Measurements from ENCODE around the gene CCDC51.
"Not testable (repeated sequence)": the region's sequence is repeated elsewhere in the genome, so short reads cannot be mapped to it uniquely, and the experiment has no call there.

The CCDC51 gene

GRCh38 chr3:48406443-48407431, 33.2 kb downstream of the CCDC51 start:
- no peak for DNase-seq (ENCODE audit: low read depth in 2 of 2)

- DNase-seq (ENCODE audit: low read depth in 2 of 2), result no peak
Measured at GRCh38 chr3:48405971-48406370, 33.9 kb downstream of the CCDC51 start.

DNA sequence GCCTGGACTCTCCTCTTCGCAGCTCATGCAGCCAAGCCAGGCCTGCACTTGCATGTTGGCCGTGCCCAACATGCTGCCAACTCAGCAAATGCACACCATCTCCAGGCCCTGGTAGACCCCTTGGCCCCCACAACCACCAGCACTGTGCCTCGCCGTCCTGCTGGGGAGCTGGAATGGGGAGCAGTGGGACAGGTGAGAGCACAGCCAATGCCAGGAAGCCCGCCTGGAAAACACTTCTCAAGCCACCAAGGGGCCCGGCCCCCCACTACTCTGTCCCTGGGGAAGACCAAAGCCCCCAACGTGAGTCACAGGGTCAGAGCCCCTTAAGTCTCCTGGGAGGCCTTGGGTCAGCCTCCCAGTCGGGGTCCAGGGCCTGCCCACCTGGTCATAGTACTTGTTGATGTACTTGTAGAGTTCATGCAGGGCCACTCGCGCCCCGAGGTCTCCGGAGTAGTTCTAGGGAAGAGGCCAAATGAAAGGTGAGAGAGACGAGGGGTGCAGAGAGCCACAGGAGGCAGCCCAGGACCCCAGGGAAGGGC, 34.5 kb downstream of the CCDC51 start:
- DNase-seq (ENCODE audit: low read depth in 2 of 2), result no peak

DNA sequence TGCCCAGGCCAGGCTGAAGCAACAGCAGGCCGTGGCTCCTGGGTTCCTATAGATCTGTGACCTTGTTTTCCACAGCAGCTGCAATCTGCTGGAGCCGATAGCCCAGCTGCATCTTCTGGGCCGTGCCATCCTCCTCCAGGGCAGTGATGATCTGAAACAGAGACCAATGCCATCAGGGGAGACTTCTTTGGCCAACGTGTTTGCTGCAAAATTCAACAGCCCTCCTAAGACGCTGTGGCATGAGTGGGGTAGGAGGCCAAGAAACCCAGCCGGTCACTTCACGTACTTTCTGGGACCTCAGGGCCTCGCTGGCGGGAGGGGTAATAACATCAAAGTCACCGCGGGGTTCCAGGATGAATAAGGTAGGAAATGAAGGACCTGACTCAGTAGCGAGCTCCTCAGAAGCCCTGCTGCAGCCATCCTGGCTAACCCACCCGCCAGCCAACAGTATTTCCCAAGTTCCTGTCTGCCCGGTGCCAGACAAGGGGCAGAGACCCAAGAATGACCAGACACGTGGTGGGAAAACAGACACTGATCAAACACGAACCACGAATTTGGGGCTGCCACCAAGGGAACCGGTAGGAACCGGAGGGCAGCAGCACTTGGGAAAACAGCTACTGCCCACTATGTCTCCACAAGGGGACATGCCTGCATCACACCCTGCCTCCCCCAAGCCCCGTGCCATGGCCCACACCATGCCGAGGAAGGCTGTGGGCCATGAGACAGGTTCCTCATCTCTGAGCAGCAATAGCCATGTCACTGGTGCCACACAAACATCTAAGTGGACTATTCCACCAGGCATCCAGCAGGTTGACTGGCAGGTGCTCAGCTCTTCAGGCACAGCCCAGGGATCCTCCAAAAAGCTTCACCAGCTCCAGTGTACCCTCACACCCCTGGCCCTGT, 35.2 kb downstream of the CCDC51 start:
- no peak for DNase-seq (ENCODE audit: low read depth in 2 of 2)

DNA sequence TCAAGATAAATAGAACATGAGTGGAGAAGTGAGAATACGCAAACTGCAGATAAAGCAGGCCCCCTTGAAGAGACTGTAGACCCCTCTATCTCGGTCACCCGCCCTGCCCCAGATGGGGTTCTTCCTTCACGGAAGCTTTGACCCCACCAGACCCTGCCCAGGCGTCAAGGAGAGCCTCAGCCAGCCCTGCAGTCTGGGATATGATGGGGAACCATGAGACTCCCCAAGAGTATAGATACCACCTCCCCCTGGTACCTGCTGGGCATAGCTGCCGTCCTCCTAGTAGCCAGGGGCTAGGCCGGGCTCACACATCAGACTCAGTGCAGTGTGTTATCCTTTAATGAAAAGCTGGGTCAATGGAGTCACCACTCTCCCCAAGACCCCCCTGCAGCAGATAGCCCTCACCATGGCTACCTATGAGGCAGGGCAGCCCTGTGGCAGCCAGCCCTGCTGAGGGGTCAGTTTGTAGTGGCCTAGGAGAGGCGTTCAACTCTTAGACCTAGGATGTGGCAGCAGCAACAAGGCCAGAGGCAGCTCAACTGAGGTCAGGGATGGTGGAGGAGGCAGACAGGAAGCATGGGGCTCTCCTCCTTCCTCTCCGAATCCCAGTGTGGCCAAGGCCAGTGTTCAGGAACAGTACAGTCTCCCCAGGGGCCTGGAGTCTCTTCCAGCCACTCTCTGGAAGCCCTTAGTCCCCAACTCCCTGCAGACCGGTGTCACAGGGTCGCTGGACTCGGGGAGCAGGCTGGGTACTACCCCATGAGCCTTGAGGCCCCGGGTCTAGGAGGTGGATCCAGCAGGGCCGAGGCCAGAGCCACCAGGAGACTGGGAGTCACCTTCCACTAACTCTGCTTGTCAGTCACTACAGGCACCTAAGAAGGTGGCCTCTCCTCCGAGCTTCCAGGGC, 36.1 kb downstream of the CCDC51 start:
- no peak for DNase-seq (ENCODE audit: low read depth in 2 of 2)

DNA sequence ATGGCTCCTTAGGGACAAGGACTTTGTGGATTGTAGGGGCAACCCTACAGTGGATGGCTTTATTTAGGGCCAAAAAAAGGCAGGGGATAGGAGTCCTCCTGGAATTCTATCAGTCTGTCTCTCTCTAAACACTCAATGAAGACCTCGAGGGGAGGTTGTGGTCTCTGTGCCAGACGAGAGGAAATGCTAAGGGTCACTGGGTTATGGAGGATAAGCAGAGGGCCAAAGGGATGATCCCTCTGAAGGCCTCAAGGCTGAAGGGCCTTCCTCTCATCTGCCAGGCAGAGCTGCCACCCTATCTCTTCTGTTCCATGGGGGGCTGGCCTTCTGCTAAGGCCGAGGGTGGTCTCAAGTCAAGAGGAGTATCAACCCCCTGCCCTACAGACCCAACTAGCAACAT, 37.0 kb downstream of the CCDC51 start:
- no peak for DNase-seq (ENCODE audit: low read depth in 2 of 2)

DNA sequence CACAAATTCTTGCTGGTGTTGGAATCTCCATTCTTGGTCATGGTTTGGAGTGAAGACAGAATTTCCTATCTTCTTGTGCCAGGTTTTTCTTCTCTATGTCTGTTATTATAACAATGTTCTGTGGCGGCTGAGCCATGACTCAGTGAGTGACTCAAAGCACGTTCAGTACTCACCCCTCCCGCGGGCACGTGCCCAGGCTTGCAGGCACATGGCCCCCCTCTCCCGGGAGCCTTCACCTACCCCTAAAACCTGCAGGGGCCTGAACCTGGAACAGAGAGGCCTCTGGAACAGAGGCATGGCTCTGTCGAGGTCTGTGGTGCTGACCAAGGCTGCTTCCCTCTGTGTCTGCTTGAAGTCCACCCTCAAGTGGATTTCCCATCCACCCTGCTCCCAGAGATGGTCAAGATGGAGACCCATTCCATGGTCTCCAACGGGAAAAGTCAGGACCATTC, 37.6 kb downstream of the CCDC51 start:
- DNase-seq (ENCODE audit: low read depth in 2 of 2), result no peak

GRCh38 chr3:48401434-48401901, 38.5 kb downstream of the CCDC51 start:
- not testable (repeated sequence) for DNase-seq (ENCODE audit: low read depth in 2 of 2)

- peak; percentile 24 to 26 for DNase-seq (ENCODE audit: low read depth in 2 of 2)
Measured at GRCh38 chr3:48400824-48401433, 39.0 kb downstream of the CCDC51 start.

- DNase-seq (ENCODE audit: low read depth in 2 of 2), result no peak
Measured at GRCh38 chr3:48399387-48400172, 40.3 kb downstream of the CCDC51 start.

DNA sequence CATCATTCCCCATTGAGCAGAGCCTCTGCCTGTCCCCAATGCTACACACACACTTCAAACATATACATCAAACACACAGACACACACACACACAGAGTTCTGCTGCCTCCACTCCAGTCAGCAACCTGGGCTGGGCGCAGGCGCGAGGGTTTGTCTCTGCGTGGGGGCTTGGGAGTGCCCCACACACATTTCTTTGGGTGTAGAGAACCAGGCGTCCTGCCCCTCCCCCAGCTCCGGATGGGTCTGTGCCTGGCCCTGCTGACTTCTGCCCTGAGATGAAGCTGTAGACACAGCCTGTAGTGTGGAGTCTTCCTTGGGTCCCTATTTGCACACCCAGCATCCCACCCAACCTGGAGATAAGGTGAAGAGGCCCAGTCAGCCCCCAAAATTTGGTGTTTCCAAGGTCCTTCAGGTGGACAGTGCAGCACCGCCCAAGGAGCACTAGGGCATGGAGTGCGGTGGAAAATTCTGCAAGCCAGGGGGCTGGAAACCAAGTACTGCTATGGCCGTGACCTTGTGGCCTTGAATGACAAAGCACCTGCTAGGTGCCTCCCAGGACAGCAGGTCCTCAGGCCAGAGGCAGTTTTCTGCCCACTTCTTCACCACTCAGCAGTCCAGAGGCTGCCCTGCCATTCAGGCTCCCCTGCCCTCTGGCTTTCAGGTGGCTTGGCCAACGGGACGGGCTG, 41.1 kb downstream of the CCDC51 start:
- no peak for DNase-seq (ENCODE audit: low read depth in 2 of 2)

DNA sequence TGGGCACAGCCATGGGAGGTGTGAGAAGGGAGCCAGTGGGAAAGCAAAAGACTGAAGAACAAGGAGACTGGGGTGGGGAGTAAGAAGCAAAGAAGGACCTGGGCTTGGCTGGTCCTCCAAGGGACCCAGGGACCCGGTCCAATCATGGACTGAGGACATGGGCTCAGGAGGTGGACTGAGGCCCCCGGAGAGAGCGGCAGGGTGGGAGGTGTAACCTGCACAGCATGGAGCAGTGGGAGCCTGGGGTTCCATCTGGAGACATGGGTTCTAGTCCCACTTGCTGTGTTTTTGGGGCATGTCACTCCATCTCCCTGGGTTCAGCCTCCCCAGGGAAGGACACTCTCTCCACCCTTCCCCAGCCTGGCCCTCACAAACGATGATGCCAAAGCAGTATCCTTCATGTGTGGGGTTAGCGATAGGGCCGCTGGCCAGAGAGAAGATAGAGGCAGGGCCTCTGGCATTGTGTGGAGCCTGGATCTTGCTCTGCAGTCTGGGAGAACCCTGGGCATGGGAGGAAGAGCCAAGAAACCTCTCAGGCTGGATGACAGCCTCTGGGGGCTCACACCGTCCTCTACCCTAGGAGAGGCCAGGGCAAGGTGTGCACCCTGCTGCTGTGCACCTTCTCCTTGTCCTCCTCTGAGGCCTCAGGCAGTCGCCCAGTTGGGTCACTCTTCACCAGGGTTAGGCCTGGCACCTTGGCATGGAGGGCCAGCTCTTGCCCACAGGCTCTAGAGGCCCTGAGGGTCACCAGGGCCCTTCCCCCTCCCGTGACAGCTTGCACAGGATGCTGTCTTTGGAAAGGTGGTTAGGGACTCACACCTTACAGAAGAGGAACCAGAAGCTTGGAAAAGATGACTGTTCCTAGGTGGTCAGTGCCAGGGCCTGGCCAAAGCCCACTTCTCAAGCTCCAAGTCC, 41.9 kb downstream of the CCDC51 start:
- DNase-seq (ENCODE audit: low read depth in 2 of 2), result no peak

DNA sequence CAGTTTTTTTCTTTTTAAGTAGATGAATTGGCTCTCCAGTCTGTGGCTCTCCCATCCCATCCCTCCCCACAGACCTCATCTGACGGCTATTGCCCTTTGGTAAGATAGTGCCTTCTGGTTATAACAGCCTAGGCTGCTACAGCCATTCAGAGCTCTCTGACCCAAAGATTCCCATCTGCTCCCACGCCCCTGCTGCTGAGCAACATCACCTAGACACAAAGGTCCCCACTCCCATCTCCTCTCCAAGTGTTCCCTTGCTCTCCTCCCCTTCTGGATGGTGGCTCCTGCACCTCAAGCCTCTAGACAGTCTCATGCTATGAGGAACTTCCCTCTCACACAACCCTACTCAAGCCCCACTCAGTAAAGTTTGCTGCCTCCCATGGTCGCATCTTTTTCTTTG, 44.2 kb downstream of the CCDC51 start:
- DNase-seq (ENCODE audit: low read depth in 2 of 2), result no peak

DNA sequence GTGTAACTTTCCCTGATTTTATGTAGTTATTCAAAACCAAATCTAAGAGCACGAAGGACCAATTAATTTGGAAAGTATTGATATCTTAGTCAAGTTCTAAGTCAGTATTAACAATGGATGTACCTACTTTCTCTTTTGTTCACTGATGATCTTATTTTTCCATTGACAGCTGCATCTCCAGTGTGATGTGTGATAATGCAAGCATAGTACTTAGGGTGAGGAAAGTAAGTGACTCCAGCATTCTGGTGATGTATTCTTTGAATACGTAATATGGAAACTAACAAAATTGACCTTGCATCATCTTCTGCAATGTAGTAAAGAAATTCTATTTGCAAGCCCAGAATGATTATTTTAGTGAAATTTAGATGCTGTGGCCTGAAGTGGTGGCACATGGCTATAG, 45.5 kb downstream of the CCDC51 start:
- DNase-seq (ENCODE audit: low read depth in 2 of 2), result no peak

DNA sequence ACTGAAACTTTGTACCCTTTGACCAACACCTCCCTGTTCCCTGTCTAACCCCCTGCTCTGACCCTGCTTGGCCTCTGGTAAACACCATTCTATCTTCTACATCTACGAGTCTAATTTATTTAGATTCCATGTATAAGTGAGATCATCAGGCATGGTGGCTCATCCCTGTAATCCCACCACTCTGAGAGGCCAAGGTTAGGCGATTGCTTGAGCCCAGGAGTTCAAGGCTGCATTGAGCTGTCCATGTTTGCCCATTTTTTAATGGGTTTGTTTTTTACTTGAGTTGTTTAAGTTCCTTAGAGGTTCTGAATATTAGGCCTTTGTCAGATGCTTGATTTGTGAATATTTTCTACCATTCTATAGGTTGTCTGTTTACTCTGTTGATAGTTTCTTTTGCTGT, 51.0 kb downstream of the CCDC51 start:
- no peak for DNase-seq (ENCODE audit: low read depth in 2 of 2)

DNA sequence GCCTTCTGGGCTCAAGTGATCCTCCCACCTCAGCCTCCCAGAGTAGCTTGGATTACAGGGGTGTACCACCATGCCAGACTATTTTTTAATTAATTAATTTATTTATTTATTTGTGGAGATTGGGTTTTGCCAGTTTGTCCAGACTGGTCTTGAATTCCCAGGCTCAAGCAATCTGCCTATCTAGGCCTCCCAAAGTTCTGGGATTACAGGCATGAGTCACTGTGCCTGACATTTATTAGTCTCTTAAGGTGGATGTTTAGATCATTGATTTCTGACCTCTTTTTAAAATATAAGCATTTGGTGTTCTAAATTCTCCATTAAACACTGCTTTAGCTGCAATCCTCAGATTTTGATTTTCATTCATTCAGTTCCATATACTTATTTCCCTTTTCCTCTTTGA, 52.3 kb downstream of the CCDC51 start:
- no peak for DNase-seq (ENCODE audit: low read depth in 2 of 2)

Data from stimulated activated CD8-positive, alpha-beta memory T cell treated with anti-CD3 and anti-CD28 coated beads, Interleukin-15, amount 100 ng/mL, for 48 hours (primary cell).